IPS-20b (cell line): Measurements from ENCODE around the gene NECTIN2.

Experiments
- H3K27ac ChIP-seq: one replicate; pipeline ENCODE4 v1.5.1; 2013; ENCODE audit warnings: low read length
- H3K27me3 ChIP-seq: 2 replicates; pipeline ENCODE4 v1.6.1; 2013; ENCODE audit warnings: mild to moderate bottlenecking, low read length, inconsistent platforms; ENCODE audit not compliant: insufficient read depth
- H3K36me3 ChIP-seq: 2 replicates; pipeline ENCODE4 v1.6.1; 2013; ENCODE audit warnings: low read depth, mild to moderate bottlenecking, inconsistent platforms, low read length, moderate library complexity; ENCODE audit not compliant: insufficient read depth
- H3K4me1 ChIP-seq: 2 replicates; pipeline ENCODE4 v1.6.1; 2013; ENCODE audit warnings: mild to moderate bottlenecking, control low read depth, inconsistent platforms, low read length, moderate library complexity; ENCODE audit not compliant: insufficient read depth
- H3K4me3 ChIP-seq: 2 replicates; pipeline ENCODE4 v1.5.1; 2013; ENCODE audit warnings: mild to moderate bottlenecking, low read length, inconsistent platforms
- H3K9ac ChIP-seq: 2 replicates; pipeline ENCODE4 v1.6.1; 2013; ENCODE audit warnings: low read depth, mild to moderate bottlenecking, inconsistent platforms, low read length, moderate library complexity
- H3K9me3 ChIP-seq: 2 replicates; pipeline ENCODE4 v1.6.1; 2013; ENCODE audit warnings: mild to moderate bottlenecking, low read depth, low read length, inconsistent platforms; ENCODE audit not compliant: insufficient read depth

NECTIN2 gene

DNA sequence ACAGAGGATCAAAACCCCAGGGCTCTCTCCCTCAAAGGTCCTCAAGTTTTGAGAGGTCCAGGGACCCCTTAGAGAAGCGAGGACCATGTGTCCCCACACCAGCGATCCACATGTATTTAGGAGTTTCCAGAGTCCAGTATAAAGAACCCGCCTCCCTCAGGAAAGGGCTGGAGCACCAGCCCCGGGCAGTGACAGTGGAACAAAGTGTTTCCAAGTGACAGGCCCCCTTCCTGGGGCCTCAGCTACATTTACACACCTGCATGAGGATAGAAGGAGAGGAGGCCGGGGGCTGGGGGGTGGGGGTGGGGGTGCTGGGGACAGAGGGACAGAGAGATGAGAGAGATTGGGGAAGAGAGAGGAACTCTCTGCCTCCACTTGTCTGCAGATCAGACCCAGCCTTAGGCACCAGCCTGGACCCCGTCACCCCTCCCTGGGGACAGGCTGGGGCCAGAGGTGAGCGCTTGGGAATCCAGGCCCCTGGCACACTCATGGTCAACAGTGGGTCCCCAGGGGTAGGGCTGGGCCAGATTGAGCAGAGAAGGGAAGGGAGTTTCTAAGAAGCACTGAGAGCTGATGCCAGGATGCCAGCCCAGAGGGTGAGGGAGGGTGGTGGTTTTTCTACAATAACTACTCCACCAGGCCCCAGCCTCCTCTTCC, 36.4 kb upstream of the NECTIN2 start:
- peak overlapping the region; percentile 70 for H3K9ac ChIP-seq
- peaks cover 26% of the 10 kb centered on the region for H3K27me3 ChIP-seq
- no peaks in the 10 kb centered on the region for H3K9me3 ChIP-seq
- no peak overlapping the region for H3K27ac ChIP-seq
- peaks cover 14% of the 10 kb centered on the region for H3K36me3 ChIP-seq
- H3K4me3 ChIP-seq = peak overlapping the region; percentile 74
- H3K4me1 ChIP-seq = peaks cover 20% of the 10 kb centered on the region

DNA sequence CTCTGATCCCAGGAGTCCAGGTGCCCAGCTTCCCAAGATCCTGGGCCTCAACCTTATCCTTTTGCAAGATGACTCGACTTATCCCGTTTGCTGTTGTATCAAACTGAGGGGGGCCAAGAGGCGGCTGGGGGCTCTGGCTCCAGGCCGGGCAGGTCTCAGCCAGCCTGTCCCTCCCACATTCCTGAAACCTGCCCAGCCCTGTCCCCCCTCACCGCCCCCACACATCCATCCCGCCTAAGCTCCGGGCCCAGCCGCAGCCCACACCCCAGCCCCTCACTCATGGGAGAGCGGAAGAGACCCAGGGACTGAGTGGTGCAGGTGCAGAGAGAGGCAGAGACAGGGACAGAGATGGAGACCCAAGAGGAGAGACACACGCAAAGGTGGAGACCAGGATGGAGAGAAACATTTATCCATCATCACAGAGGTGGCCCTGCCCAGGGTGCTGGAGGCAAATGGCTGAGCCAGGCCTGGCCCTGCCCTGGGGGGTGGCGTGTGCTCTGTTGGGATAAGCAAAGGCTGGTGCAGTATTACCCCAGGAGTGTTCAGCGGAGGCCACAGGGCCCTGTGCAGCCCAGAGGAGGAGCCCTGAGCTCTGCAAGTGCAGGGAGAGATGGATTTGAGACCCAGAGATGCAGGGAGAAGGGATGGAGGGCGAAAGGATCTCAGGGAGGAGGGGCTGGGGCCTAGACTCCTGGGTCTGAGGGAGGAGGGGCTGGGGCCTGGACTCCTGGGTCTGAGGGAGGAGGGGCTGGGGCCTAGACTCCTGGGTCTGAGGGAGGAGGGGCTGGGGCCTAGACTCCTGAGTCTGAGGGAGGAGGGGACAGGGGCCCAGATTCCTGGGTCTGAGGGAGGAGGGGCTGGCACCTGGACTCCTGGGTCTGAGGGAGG, 35.6 kb upstream of the NECTIN2 start:
- peaks cover 22% of the 10 kb centered on the region for H3K36me3 ChIP-seq
- H3K27ac ChIP-seq = no peak overlapping the region
- peak overlapping the region; percentile 32; the same call in 1 of the 2 replicates for H3K4me3 ChIP-seq
- H3K4me1 ChIP-seq = peaks cover 20% of the 10 kb centered on the region
- peaks cover 18% of the 10 kb centered on the region for H3K27me3 ChIP-seq
- H3K9ac ChIP-seq = no peak overlapping the region
- H3K9me3 ChIP-seq = no peaks in the 10 kb centered on the region

GRCh38 chr19:44811122-44811419, 35.0 kb upstream of the NECTIN2 start:
- no peaks in the 10 kb centered on the region for H3K9me3 ChIP-seq
- H3K4me1 ChIP-seq = peaks cover 20% of the 10 kb centered on the region
- no peak overlapping the region for H3K9ac ChIP-seq
- H3K4me3 ChIP-seq = no peak overlapping the region
- H3K27ac ChIP-seq = no peak overlapping the region
- peaks cover 23% of the 10 kb centered on the region for H3K36me3 ChIP-seq
- H3K27me3 ChIP-seq = peaks cover 16% of the 10 kb centered on the region

GRCh38 chr19:44812142-44812718, 33.9 kb upstream of the NECTIN2 start:
- Histone ChIP-seq H3K9ac (no peak overlapping the region), H3K4me3 (no peak overlapping the region), H3K9me3 (no peaks in the 10 kb centered on the region), H3K27ac (no peak overlapping the region), H3K36me3 (peaks cover 23% of the 10 kb centered on the region), H3K4me1 (peaks cover 17% of the 10 kb centered on the region), H3K27me3 (peaks cover 9% of the 10 kb centered on the region; the same call in 1 of the 2 replicates)

DNA sequence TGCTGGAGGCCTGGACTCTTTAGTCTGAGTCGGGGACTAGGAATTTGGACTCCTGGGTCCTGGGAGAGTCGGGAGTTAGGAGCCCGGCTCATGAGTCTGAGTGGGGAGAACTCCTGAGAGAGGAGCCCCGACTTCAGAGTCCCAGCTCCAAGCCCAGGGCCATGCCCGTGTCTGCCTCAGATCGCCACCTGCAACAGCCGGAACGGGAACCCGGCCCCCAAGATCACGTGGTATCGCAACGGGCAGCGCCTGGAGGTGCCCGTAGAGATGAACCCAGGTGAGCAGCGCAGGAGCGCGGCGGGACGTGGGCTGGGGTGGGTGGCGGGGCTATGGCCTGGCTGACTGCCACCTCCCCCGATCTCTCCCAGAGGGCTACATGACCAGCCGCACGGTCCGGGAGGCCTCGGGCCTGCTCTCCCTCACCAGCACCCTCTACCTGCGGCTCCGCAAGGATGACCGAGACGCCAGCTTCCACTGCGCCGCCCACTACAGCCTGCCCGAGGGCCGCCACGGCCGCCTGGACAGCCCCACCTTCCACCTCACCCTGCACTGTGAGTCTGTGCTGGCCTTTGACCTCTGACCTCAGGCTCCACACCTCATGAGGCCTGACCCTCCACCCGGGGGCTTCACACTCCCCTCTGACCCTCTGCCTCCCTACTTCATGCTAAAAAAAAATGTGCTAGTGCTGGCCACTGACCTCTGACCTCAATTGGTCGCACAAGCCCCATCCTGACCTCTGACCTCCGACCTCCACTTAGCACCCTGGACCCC, 32.8 kb upstream of the NECTIN2 start:
- no peak overlapping the region for H3K27ac ChIP-seq

GRCh38 chr19:44813841-44814470, 32.1 kb upstream of the NECTIN2 start:
- Histone ChIP-seq H3K36me3 (peaks cover 23% of the 10 kb centered on the region), H3K27me3 (peaks cover 9% of the 10 kb centered on the region; the same call in 1 of the 2 replicates), H3K9ac (no peak overlapping the region), H3K4me3 (no peak overlapping the region), H3K9me3 (no peaks in the 10 kb centered on the region), H3K27ac (no peak overlapping the region), H3K4me1 (peaks cover 11% of the 10 kb centered on the region; the same call in 1 of the 2 replicates)

More for the DNA sequence above, 32.8 kb upstream of the NECTIN2 start:
- Histone ChIP-seq H3K9me3 (no peaks in the 10 kb centered on the region), H3K36me3 (peaks cover 23% of the 10 kb centered on the region), H3K27me3 (peaks cover 9% of the 10 kb centered on the region; the same call in 1 of the 2 replicates), H3K9ac (no peak overlapping the region), H3K4me1 (peaks cover 14% of the 10 kb centered on the region; the same call in 1 of the 2 replicates), H3K4me3 (no peak overlapping the region)

GRCh38 chr19:44814517-44814916, 31.6 kb upstream of the NECTIN2 start:
- Histone ChIP-seq H3K9ac (no peak overlapping the region), H3K4me3 (no peak overlapping the region), H3K9me3 (no peaks in the 10 kb centered on the region), H3K27ac (no peak overlapping the region), H3K36me3 (peaks cover 23% of the 10 kb centered on the region), H3K27me3 (peaks cover 5% of the 10 kb centered on the region; the same call in 1 of the 2 replicates), H3K4me1 (peaks cover 8% of the 10 kb centered on the region; the same call in 1 of the 2 replicates)

DNA sequence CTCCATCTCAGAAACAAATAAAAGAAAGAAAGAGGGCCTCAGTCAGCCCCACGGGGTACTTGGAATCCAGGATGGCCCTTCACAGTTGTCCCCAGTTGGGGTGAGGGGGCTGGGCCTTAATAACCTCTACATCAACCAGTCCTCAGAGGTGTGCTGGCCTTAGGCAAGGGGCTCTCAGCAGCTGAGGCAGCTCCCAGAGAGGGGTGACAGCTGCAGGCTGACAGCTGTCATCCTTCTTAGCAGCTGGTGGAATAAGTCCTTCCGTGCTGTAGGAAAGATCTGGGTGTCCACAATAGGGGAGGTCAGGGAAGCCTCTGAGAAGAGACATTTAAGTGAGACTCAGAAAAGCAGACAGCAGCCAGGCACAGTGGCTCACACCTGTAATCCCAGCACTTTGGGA, 29.8 kb upstream of the NECTIN2 start:
- H3K4me3 ChIP-seq = no peak overlapping the region
- no peak overlapping the region for H3K9ac ChIP-seq
- no peaks in the 10 kb centered on the region for H3K4me1 ChIP-seq
- H3K27ac ChIP-seq = no peak overlapping the region
- peaks cover 1% of the 10 kb centered on the region; the same call in 1 of the 2 replicates for H3K27me3 ChIP-seq
- no peaks in the 10 kb centered on the region for H3K9me3 ChIP-seq
- H3K36me3 ChIP-seq = peaks cover 23% of the 10 kb centered on the region

DNA sequence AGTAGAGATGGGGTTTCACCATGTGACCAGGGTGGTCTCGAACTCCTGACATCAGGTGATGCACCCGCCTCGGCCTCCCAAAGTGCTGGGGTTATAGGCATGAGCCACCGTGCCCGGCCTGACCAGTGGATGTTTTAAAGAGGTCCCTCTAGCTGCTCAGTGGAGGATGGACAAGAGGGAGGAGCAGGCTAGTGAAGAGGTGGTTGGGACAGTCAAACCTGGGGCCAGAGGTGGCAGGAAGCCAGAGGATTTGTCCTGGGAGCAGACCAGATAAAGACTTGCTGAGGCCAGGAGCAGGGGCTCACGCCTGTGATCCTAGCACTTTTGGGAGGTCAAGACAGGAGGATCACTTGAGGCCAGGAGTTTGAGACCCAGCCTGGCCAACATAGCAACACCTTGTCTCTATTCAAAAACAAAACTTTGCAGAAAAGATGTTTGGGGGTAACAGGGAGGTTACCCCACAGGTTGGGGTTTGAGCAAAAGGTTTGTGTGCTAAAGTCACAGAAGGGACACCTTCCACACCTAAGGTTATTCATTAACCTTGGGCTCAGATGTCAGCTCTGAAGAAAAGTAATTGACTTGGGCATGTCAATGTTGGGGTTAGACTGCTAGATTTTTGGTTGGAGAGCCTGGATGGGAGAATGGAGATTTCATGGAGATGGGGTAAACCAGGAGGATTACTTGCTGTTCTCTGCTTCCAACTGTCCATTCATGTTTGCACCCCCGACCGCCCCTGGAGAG, 28.2 kb upstream of the NECTIN2 start:
- Histone ChIP-seq H3K4me1 (no peaks in the 10 kb centered on the region), H3K27ac (no peak overlapping the region), H3K9ac (no peak overlapping the region), H3K4me3 (no peak overlapping the region), H3K9me3 (no peaks in the 10 kb centered on the region), H3K27me3 (0 out of 2 replicates have a peak, but pooled peaks cover 7% of the 10 kb centered on the region), H3K36me3 (peaks cover 23% of the 10 kb centered on the region)

- H3K36me3 ChIP-seq = peaks cover 21% of the 10 kb centered on the region
- no peaks in the 10 kb centered on the region for H3K4me1 ChIP-seq
- no peak overlapping the region for H3K27ac ChIP-seq
- H3K27me3 ChIP-seq = peaks cover 13% of the 10 kb centered on the region; the same call in 1 of the 2 replicates
- no peak overlapping the region for H3K4me3 ChIP-seq
- H3K9ac ChIP-seq = no peak overlapping the region
- H3K9me3 ChIP-seq = no peaks in the 10 kb centered on the region
These were observed 27.5 kb upstream of the NECTIN2 start for GRCh38 chr19:44818466-44819031.
